ENCODE measurements around the gene GAB4. TPM values are rescaled to one million over a fixed set of nuclear protein-coding genes. Genes with fewer than 3 reads are reported as not detected.

Gene GAB4
- total and polyA plus RNA-seq, 2 of the 8 experiments (the other 6 are each of a cell fraction or from before 2014, with no cell fraction given) = 0.03 to 0.17 TPM

DNA sequence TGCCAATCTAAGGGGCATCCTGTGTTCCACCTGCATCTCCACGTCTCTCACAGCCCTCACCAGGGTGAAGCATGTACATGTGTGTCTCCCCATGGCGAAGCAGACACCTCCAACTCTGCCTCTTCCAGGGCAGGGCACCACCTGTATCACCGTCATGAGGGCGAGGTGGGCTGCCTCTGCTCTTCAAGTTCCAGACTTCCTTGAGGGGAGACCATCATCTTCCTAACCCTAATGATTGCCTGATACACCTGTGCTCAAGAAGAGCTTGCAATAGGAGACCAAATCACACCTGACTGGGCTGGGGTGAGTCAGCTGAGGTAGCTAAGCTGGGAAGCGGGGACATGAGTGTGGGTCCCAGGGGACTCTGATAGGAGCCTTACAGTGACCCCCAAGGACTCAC, 43.7 kb downstream of the GAB4 start (continued):
- no peak for TF ChIP-seq NRF1 (IDR thresholded peaks at IDR 0.05; ENCODE audit: low read depth, low read length)
- TF ChIP-seq GTF2F1 (IDR thresholded peaks at IDR 0.05; ENCODE audit: borderline replicate concordance, low read depth, low read length) = no peak
- no peak for TF ChIP-seq PHF8 (conservative IDR thresholded peaks at IDR 0.05; ENCODE audit: low read depth, low read length)
- TF ChIP-seq SP1 (IDR thresholded peaks at IDR 0.05; ENCODE audit: low read depth, low read length) = no peak
- TF ChIP-seq, protein P1, sequence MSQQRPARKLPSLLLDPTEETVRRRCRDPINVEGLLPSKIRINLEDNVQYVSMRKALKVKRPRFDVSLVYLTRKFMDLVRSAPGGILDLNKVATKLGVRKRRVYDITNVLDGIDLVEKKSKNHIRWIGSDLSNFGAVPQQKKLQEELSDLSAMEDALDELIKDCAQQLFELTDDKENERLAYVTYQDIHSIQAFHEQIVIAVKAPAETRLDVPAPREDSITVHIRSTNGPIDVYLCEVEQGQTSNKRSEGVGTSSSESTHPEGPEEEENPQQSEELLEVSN (IDR thresholded peaks at IDR 0.05) = no peak
- no peak for TF ChIP-seq KDM1A (IDR thresholded peaks at IDR 0.05; ENCODE audit: borderline replicate concordance, low read length)
- TF ChIP-seq SIX5 (IDR thresholded peaks at IDR 0.05; ENCODE audit: low read depth, low read length) = no peak

Measured in H1 (cell line).